IPS DF 19.7 (cell line): ENCODE results near the gene TP53I3.
A peak's percentile ranks its signal among the peaks of the same experiment; 100 is the strongest.
"Not testable (repeated sequence)": the region's sequence is repeated elsewhere in the genome, so short reads cannot be mapped to it uniquely, and the experiment has no call there.

Experiments used
- DNase-seq: peaks from one replicate; pipeline ENCODE4 v3.0.0-alpha.2; 2013; ENCODE audit warnings: low read depth, low spot score

The TP53I3 gene

DNA sequence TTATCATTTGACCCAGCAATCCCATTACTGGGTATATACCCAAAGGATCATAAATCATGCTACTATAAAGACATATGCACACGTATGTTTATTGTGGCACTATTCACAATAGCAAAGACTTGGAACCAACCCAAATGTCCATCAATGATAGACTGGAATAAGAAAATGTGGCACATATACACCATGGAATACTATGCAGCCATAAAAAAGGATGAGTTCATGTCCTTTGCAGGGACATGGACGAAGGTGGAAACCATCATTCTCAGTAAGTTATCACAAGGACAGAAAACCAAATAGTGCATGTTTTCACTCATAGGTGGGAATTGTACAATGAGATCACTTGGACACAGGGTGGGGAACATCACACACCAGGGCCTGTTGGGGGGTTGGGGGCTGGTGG is 16.1 kb upstream of the TP53I3 start:
- DNase-seq: not testable (repeated sequence)

DNA sequence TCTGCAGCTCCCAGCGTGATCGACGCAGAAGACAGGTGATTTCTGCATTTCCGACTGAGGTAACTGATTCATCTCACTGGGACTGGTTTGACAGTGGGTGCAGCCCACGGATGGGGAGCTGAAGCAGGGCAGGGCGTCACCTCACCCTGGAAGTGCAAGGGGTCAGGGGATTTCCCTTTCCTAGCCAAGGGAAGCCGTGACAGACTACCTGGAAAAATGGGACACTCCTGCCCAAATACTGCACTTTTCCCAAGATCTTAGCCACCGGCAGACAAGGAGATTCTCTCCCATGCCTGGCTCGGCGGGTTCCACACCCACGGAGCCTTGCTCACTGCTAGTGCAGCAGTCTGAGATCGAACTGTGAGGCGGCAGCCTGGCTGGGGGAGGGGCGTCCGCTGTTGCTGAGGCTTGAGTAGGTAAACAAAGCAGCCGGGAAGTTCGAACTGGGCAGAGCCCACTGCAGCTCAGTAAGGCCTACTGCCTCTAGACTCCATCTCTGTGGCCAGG is 10.6 kb upstream of the TP53I3 start:
- not testable (repeated sequence) for DNase-seq

DNA sequence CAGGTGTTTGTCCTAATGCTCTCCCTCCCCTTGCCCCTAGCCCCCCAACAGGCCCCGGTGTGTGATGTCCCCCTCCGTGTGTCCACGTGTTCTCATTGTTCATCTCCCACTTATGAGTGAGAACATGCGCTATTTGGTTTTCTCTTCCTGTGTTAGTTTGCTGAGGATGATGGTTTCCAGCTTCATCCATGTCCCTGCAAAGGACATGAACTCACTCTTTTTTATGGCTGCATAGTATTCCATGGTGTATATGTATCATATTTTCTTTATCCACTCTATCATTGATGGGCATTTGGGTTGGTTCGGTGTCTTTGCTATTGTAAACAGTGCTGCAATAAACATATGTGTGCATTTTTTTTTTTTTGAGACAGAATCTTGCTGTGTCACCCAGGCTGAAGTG is 8.6 kb upstream of the TP53I3 start:
- not testable (repeated sequence) for DNase-seq

DNA sequence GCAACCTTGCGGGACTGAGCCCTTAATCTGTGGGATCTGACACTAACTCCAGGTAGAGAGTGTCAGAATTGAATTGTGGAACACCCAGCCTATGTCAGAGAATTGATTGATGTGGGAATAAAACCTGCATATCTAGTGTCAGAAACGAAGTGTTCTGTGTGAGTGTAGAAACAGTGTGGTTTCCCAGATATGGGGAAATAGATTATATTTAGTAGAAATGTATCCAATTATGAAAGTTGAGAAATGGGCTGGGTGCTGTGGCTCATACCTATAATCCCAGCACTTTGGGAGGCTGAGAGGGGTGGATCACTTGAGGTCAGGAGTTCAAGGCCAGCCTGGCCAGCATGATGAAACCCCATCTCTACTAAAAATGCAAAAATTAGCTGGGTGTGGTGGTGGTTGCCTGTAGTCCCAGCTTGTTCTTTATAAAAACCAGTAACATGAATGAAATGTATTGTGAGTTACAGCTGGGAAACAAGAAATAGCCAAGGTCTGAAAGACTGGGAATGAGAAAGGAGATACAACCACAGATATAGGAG is 4.3 kb upstream of the TP53I3 start:
- no peak for DNase-seq

DNA sequence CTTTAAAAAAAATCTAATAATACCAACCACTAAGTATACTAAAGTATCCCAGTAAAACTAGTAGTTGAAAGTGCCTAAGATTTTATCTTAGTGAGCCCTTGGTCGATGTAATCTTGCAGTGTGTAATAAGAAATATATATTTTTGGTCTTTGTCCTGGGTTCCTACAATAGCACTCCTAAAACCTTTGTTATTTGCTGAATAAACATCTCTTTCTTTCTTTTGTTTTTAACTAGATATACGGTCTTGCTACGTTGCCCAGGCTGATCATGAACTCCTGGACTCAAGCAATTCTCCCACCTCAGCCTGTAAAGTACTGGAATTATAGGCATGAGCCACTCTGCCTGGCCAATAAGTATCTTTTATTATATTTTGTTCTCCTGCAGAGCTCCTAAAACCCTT is 2.4 kb upstream of the TP53I3 start:
- no peak for DNase-seq

DNA sequence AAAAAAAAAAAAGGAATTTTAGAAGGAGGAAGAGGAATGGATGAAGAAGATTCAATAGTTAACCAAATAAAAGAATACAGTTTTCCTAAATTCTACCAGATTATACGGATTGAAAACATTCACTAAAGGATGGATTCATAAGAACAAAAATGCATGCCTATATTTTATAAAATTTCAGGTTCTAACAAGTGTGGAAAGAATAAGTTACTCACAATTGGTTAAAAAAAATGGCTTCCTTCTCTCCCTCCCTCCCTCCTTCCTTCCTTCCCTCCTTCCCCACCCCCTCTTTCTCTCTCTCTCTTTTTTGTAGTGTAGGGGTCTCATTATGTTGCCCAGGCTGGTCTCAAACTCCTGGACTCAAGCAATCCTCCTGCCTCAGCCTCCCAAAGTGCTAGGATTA is 1.6 kb upstream of the TP53I3 start:
- no peak for DNase-seq

DNA sequence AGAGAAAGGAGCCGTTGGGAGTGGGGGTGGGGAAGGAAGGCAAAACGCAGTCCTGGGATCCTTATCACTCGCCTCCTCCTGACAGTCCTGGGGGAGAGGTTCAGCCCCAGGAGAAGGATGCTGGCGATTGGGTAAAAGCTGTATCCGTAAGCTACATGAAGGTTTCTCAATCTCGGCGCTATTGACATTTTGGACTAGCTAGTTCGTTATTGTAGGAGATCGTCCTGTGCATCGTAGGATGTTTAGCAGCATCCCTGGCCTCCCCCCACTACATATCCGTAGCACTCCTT is 511 bp upstream of the TP53I3 start:
- DNase-seq: no peak

- DNase-seq: no peak
These were observed 858 bp downstream of the TP53I3 start for GRCh38 chr2:24083567-24084385.

- no peak for DNase-seq
These were observed 1.7 kb downstream of the TP53I3 start for GRCh38 chr2:24082787-24083566.

DNA sequence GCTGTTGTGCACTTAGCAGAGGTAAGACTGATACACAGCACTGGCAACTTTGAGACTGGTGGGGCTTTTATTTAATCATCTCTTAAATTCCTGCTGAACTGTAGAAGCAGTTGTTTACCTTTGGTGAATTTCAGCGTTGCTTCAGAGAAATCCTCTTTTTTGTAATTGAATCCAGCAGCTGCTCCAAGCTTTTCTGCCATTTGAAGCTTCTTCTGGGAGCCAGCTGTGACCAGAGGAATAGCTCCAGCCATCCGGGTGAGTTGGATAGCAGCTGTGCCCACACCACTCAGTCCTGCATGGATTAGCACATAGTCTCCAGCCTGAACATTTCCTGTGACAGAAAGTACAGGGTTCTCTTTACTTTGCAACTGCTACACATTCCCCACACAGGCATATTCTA is 3.9 kb downstream of the TP53I3 start:
- no peak for DNase-seq

GRCh38 chr2:24077879-24078278 is 6.8 kb downstream of the TP53I3 start:
- no peak for DNase-seq

- DNase-seq: no peak
These were observed 7.1 kb downstream of the TP53I3 start for GRCh38 chr2:24077535-24077877.

GRCh38 chr2:24076849-24077534 is 7.6 kb downstream of the TP53I3 start:
- no peak for DNase-seq

DNA sequence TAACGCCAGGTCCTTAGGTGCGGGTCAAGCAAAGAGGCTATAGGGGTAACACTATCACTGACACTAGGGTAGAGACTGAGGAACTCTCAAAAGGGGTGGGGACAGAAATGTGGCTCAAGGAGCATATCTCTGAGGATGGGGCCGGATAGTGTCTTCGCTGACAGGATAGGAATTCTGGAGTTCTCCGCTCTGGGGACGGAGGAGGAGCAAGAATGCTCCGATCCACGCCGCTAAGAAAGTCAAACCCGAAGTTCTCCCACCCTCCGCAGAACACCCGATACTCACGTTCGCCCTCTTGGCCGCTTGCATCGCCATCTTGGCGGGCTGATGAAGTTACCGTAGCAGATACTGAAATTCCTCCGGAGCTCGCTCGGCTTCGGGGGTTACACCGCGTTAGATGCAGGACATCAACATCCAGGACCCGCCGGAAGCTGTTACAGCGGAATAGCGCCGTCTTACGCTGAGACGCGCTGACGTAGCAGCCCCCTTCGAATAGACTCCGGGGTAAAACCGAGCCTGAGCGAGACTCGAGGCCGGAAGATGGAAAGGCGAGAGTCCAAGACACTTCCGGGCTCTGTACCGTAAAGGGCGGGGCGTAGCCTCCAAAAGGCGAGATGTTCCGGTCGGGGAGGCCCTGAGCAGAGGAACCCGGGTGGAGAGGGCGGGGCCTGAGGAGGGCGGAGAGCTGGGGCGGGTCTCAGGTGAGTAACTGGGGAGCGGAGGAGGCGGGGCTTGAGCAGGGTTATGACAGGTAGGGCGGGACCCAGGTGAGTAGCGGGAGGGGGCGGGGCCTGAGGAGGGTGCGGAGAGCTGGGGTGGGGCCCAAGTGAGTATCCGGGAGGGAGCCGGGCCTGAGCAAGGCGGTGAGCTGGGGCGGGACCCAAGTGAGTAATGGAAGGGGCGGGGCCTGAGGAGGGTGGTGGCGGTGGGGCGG is 8.5 kb downstream of the TP53I3 start, which contains the start of gene SF3B6:
TSS of gene SF3B6 (minus strand) at position 412 of the 934 bp plus-strand sequence. CDS start at position 315, 97 bp downstream.
- peak; percentile 97 for DNase-seq

GRCh38 chr2:24075259-24075658 is 9.4 kb downstream of the TP53I3 start:
- no peak for DNase-seq

- no peak for DNase-seq
These were observed 10.8 kb downstream of the TP53I3 start for GRCh38 chr2:24073816-24074215.

DNA sequence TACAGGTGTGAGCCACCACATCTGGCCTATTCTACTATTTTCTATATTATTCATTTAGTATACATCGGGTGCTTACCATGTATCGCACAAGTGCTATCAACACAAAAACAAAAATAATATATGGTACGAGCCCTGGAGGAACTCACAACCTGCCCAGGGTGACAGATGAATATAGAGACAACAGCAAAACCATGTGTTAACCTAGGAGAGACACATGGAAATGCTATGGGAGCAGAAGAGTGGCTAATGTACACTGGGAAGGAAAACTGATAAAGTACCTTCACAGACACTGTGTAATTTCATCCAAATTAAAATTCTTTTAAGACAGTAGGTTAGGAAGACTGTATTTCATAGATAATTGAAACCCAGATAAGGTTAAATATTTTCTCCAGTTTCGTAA is 12.4 kb downstream of the TP53I3 start:
- no peak for DNase-seq

DNA sequence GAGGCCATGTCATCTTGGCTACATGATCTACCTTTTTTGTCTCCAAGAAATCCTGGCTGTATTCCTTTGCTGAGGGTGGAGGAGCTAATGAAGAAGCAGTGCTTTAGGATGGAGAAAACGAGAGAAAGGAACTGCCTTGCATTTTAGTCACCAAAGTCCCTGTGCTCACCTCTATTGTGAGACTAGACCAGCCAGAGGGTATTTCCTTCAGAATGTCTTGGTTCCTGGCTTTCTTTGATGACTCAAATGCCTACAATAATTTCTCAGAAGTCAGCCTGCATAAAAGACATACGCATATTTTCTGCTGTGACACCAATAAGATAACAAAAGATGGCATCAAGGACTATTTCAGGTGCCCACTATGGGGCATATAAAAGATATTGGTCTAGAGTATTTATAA is 19.3 kb downstream of the TP53I3 start:
- no peak for DNase-seq

GRCh38 chr2:24058564-24059271 is 25.9 kb downstream of the TP53I3 start:
- no peak for DNase-seq

GRCh38 chr2:24055750-24056149 is 28.9 kb downstream of the TP53I3 start:
- no peak for DNase-seq
